Measurements from ENCODE around the gene PPP1R26. TPM values are rescaled to one million over a fixed set of nuclear protein-coding genes. Genes with fewer than 3 reads are reported as not detected.
"Not testable (repeated sequence)": the region's sequence is repeated elsewhere in the genome, so short reads cannot be mapped to it uniquely, and the experiment has no call there.

The PPP1R26 gene
- total RNA-seq: 10 to 100 TPM in 6 of 8 experiments, 1 to 10 TPM in 2; 6.8 to 19.8 (median 17.1) TPM

- in situ Hi-C loops (cut with MboI; ENCODE audit: low pct_unique_long_range_greater_than_20kb in 2 of 9, low sequenced_read_pairs in 9 of 9, unreplicated experiment in 9 of 9): no loop called here
- no CpG with 5 or more reads among the region's 103 CpGs for WGBS, 10 experiments
Observed at GRCh38 chr9:135479469-135480052, at the start of gene PPP1R26. Gene PPP1R26, plus strand, starts transcription at chr9:135479782. Its CDS starts 4,729 bp downstream, at chr9:135484511.

GRCh38 chr9:135437259-135437658 is 42.3 kb upstream of the PPP1R26 start:
- WGBS, 10 experiments: 50 to 93% methylated on average over 1 to 3 of the region's 4 CpGs; no CpG with 5 or more reads in 8 of the 10 experiments
- Histone ChIP-seq H3K4me3 (no peak overlapping the region), H3K4me1 (replicated peaks in 1 of 2) (no peaks in the 10 kb centered on the region), H3K27ac (no peak overlapping the region)
- no peak for ATAC-seq (replicated peaks in 6 of 8)
- in situ Hi-C loops (cut with MboI; ENCODE audit: low pct_unique_long_range_greater_than_20kb in 2 of 9, low sequenced_read_pairs in 9 of 9, unreplicated experiment in 9 of 9): no loop called here

More at GRCh38 chr9:135479469-135480052, at the start of gene PPP1R26:
- Histone ChIP-seq H3K4me3 (peak within 1 kb of the TSS; percentile 57 to 87 (median 73)), H3K27ac (peak within 1 kb of the TSS in 1 of 2 donors; percentile 77), H3K4me1 (replicated peaks in 1 of 2) (peaks cover 11 to 12% of the 10 kb centered on the region in 2 donors)
- ATAC-seq (replicated peaks in 6 of 8): peak; percentile 3 to 68 (median 48)

GRCh38 chr9:135437696-135438095 is 41.9 kb upstream of the PPP1R26 start:
- WGBS, 10 experiments: 80 to 100% (median 92%) methylated on average over 1 to 3 of the region's 11 CpGs; no CpG with 5 or more reads in 7 of the 10 experiments
- ATAC-seq (replicated peaks in 6 of 8); in situ Hi-C loops (cut with MboI; ENCODE audit: low pct_unique_long_range_greater_than_20kb in 2 of 9, low sequenced_read_pairs in 9 of 9, unreplicated experiment in 9 of 9); H3K4me1 ChIP-seq (replicated peaks in 1 of 2); H3K4me3 ChIP-seq; H3K27ac ChIP-seq: not testable (repeated sequence)

- H3K4me3 ChIP-seq; ATAC-seq (replicated peaks in 6 of 8); in situ Hi-C loops (cut with MboI; ENCODE audit: low pct_unique_long_range_greater_than_20kb in 2 of 9, low sequenced_read_pairs in 9 of 9, unreplicated experiment in 9 of 9); H3K27ac ChIP-seq; H3K4me1 ChIP-seq (replicated peaks in 1 of 2): not testable (repeated sequence)
- WGBS, 10 experiments: 17 to 84% (median 49%) methylated on average over 1 to 11 of the region's 14 CpGs; no CpG with 5 or more reads in 4 of the 10 experiments
Observed at GRCh38 chr9:135438581-135439232, 40.9 kb upstream of the PPP1R26 start.

GRCh38 chr9:135439514-135439913 is 40.1 kb upstream of the PPP1R26 start:
- H3K4me1 ChIP-seq (replicated peaks in 1 of 2); H3K4me3 ChIP-seq; H3K27ac ChIP-seq; in situ Hi-C loops (cut with MboI; ENCODE audit: low pct_unique_long_range_greater_than_20kb in 2 of 9, low sequenced_read_pairs in 9 of 9, unreplicated experiment in 9 of 9); ATAC-seq (replicated peaks in 6 of 8): not testable (repeated sequence)
- whole genome bisulfite sequencing, 10 experiments: 50 to 100% (median 100%) methylated on average over 1 to 4 of the region's 7 CpGs; no CpG with 5 or more reads in 4 of the 10 experiments

GRCh38 chr9:135439916-135440315 is 39.7 kb upstream of the PPP1R26 start:
- Histone ChIP-seq H3K4me1 (replicated peaks in 1 of 2) (no peaks in the 10 kb centered on the region), H3K27ac (no peak overlapping the region), H3K4me3 (no peak overlapping the region)
- in situ Hi-C loops (cut with MboI; ENCODE audit: low pct_unique_long_range_greater_than_20kb in 2 of 9, low sequenced_read_pairs in 9 of 9, unreplicated experiment in 9 of 9): no loop called here
- no peak for ATAC-seq (replicated peaks in 6 of 8)
- WGBS, 10 experiments: 0 to 100% (median 81%) methylated on average over 1 to 6 of the region's 12 CpGs; no CpG with 5 or more reads in 2 of the 10 experiments

GRCh38 chr9:135440620-135441019 is 39.0 kb upstream of the PPP1R26 start:
- Histone ChIP-seq H3K27ac (no peak overlapping the region), H3K4me3 (no peak overlapping the region), H3K4me1 (replicated peaks in 1 of 2) (no peaks in the 10 kb centered on the region)
- ATAC-seq (replicated peaks in 6 of 8): no peak
- in situ Hi-C loops (cut with MboI; ENCODE audit: low pct_unique_long_range_greater_than_20kb in 2 of 9, low sequenced_read_pairs in 9 of 9, unreplicated experiment in 9 of 9): no loop called here
- WGBS, 10 experiments: 0 to 93% (median 75%) methylated on average over 1 to 7 of the region's 10 CpGs; no CpG with 5 or more reads in 4 of the 10 experiments

- ATAC-seq (replicated peaks in 6 of 8); H3K4me3 ChIP-seq; H3K4me1 ChIP-seq (replicated peaks in 1 of 2); in situ Hi-C loops (cut with MboI; ENCODE audit: low pct_unique_long_range_greater_than_20kb in 2 of 9, low sequenced_read_pairs in 9 of 9, unreplicated experiment in 9 of 9); H3K27ac ChIP-seq: not testable (repeated sequence)
- 61 to 100% (median 82%) methylated on average over 1 to 16 of the region's 23 CpGs; no CpG with 5 or more reads in 3 of the 10 experiments for WGBS, 10 experiments
Observed at GRCh38 chr9:135441105-135442071, 38.2 kb upstream of the PPP1R26 start.

- in situ Hi-C loops (cut with MboI; ENCODE audit: low pct_unique_long_range_greater_than_20kb in 2 of 9, low sequenced_read_pairs in 9 of 9, unreplicated experiment in 9 of 9): no loop called here
- WGBS, 10 experiments: 55 to 90% (median 74%) methylated on average over 2 to 9 of the region's 10 CpGs; no CpG with 5 or more reads in 1 of the 10 experiments
Observed at GRCh38 chr9:135442075-135442474, 37.5 kb upstream of the PPP1R26 start.

GRCh38 chr9:135443797-135444425 is 35.7 kb upstream of the PPP1R26 start:
- in situ Hi-C loops (cut with MboI; ENCODE audit: low pct_unique_long_range_greater_than_20kb in 2 of 9, low sequenced_read_pairs in 9 of 9, unreplicated experiment in 9 of 9): no loop called here
- no peaks in the 10 kb centered on the region for H3K4me1 ChIP-seq (replicated peaks in 1 of 2)
- H3K4me3 ChIP-seq: no peak overlapping the region
- no peak for ATAC-seq (replicated peaks in 6 of 8)
- no peak overlapping the region for H3K27ac ChIP-seq
- WGBS, 10 experiments: 7 to 86% (median 61%) methylated on average over 2 to 12 of the region's 28 CpGs; no CpG with 5 or more reads in 4 of the 10 experiments

More at GRCh38 chr9:135442075-135442474, 37.5 kb upstream of the PPP1R26 start:
- H3K27ac ChIP-seq: no peak overlapping the region
- no peaks in the 10 kb centered on the region for H3K4me1 ChIP-seq (replicated peaks in 1 of 2)
- H3K4me3 ChIP-seq: no peak overlapping the region
- ATAC-seq (replicated peaks in 6 of 8): no peak

- in situ Hi-C loops (cut with MboI; ENCODE audit: low pct_unique_long_range_greater_than_20kb in 2 of 9, low sequenced_read_pairs in 9 of 9, unreplicated experiment in 9 of 9): no loop called here
- 72 to 86% (median 76%) methylated on average over 2 to 9 of the region's 12 CpGs; no CpG with 5 or more reads in 5 of the 10 experiments for WGBS, 10 experiments
- no peak for ATAC-seq (replicated peaks in 6 of 8)
- H3K27ac ChIP-seq: no peak overlapping the region
- no peak overlapping the region for H3K4me3 ChIP-seq
- H3K4me1 ChIP-seq (replicated peaks in 1 of 2): no peaks in the 10 kb centered on the region
Observed at GRCh38 chr9:135447126-135447525, 32.5 kb upstream of the PPP1R26 start.

GRCh38 chr9:135448663-135449100 is 30.9 kb upstream of the PPP1R26 start:
- Histone ChIP-seq H3K4me1 (replicated peaks in 1 of 2) (no peaks in the 10 kb centered on the region), H3K27ac (no peak overlapping the region)
- no peak for ATAC-seq (replicated peaks in 6 of 8)

More at GRCh38 chr9:135448663-135449100, 30.9 kb upstream of the PPP1R26 start:
- WGBS, 10 experiments: 0 to 100% (median 67%) methylated on average over 1 to 11 of the region's 11 CpGs
- in situ Hi-C loops (cut with MboI; ENCODE audit: low pct_unique_long_range_greater_than_20kb in 2 of 9, low sequenced_read_pairs in 9 of 9, unreplicated experiment in 9 of 9): no loop called here
- no peak overlapping the region for H3K4me3 ChIP-seq

All from motor neuron (in vitro differentiated cells).